Activated T-helper 9 cell treated with anti-CD3 and anti-CD28 coated beads, Interleukin-2, amount 50 U/mL, for 16 hours (primary cell): ENCODE measurements around the gene SORBS2.

Experiments
- DNase-seq: peaks from one replicate; pipeline ENCODE4 v3.0.0-alpha.2; 2020; ENCODE audit warnings: low read depth

The SORBS2 gene

DNA sequence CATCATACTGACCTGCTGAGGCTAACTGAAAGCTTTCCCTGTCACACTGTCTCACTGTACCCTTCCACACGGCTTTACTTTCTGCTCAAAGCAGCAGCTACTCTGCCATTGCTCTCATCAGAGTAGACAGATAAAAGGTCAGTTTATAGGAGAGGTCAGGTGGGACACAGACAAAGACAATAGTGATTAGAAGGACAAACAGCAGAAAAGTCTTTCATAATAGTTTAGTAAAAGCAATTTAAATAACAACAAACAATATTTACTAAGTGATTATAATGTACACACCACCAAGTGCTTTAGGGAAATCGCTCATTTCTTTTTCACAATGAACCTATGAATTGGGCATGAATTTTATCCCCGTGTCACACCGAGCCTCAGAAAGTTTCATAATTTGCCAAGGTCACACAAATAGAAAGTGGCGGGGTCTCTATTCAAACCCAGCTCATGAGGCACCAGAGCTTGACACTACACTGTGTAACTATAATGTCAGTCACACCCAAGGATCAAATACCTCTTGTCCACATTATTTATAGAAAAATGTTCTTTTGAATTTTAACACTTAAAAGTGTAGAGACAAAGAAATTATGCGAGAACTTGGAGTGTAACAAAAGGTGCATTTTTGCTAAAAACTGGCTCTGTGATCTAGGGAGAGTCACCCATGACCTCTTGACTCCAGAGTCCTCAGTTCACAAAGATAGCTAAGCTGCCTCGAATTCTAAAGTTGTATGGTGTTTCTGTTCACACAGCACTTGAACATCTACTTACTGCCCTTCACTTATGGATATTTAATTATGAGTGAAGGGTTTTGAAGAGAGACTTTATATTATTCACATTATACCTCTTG is 24.5 kb upstream of the SORBS2 start:
- DNase-seq: no peak

DNA sequence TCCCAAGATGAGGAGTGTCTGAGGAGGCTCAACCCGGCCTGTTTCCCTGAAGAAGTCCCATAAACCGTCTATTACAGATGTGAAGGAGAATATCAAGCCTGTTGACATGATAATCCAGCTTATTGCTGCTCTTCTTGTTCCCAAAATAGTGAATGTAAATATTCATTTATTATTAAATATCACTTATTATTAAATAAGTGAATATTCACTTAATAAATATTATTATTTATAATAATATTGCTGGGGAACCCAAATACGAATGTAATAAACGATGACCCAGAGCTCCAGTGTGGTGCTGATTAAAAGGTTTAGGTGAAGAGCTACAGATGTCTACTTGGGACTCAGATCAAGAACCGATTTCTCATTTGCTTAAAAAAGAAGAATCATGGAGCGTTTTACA is 23.8 kb upstream of the SORBS2 start:
- DNase-seq: no peak

DNA sequence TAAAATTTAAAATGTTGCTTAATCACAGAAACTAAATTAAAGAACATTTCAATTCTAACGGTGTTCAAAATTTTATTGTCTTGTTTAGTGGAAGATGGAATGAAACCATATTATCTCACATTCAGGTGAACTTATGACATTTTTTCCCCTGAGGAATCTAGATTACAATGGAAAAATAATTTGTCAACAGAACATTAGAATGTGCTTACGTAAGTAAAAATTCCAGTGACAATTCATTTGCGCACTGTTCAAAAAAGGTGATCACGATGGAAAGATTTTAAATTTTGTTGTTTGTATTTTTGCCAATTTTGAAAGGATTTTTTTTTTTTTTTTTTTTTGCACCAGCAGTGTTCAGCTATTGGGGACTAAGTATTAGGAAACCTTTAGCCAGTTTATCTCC is 23.3 kb upstream of the SORBS2 start:
- DNase-seq: no peak

GRCh38 chr4:185834778-185835177 is 22.8 kb upstream of the SORBS2 start:
- DNase-seq: no peak

DNA sequence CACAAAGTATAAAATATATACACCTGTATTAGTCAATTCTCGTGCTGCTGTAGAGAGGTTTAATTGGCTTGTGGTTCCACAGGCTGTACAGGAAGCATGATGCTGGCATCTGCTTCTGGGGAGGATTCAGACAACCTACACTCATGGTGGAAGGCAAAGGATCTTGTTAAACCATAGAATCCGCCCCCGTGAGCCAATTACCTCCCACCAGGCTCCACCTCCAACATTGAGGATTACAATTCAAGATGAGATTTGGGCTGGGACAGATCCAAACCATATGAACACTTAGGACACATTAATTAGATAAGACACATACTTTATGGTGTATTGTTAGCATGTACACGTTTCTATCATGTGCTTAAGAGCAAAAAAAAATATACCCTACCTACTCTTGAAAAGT is 22.1 kb upstream of the SORBS2 start:
- no peak for DNase-seq

- no peak for DNase-seq
These were observed 21.1 kb upstream of the SORBS2 start for GRCh38 chr4:185833055-185833598.

DNA sequence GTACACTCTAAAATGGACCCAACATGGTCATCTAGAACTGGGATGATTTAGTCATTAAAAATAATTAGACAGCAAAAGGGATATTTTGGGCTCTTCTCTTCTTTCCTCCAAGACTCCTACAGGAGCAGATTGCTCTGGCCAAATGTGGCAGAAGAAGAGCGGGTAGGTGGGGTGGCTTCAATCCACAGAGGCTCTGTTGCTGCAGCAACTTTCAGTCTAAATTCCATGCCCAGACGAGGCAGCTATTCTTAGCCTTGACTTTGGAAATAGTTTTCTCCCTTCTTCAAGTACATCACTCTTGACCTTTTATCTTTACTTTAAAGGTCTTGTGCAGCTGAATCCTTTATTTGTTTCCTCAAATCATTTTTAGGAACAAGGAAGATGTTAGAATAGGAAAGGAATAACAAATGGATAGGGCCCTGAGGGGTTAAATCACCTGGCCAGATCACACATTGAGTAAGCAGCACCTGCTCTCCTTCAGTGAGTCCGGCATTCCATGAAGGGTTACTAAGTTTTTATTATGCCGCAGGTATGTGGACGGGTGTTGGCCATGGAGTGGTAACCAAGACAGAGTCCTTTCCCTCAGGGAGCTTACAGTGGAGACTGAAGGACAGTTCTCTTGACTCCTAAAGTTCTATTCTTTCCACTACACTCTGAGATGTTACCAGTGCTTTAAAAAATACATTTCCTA is 19.3 kb upstream of the SORBS2 start:
- no peak for DNase-seq

DNA sequence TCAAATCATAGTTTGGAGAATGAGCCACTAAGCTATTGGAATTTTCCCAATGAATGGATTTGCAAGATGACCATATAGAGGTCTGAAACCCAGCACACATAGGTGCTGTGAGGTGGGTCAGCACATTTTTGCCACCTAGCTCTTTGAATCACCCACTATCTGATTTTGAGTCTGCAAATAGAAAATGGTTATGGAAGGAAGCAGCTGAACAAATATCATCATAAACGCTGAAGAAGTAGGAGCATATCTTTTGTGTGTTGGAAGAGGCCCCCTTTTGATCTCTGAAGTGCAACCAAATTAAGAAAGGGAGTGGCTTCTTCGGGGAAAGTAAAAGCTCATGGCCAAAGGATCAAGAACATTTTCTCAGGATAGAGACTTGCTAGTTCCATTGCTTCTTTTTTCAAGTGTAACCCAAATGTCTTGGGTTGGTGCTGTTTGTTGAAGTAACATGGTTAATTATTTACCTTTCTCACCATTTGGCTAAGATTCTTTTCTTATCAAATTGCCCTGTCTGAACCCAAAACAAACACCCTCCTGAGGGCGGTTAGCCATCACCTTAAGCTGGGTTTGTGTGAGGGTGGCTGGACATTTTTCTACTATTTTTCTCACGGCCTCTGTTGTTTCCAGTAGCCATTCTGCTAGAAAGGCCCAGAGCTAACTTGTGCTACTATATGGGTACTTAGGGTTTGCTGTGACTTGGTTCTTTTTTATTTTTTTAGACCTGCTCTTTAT is 18.4 kb upstream of the SORBS2 start:
- DNase-seq: no peak

GRCh38 chr4:185826381-185826780 is 14.4 kb upstream of the SORBS2 start:
- DNase-seq: no peak

DNA sequence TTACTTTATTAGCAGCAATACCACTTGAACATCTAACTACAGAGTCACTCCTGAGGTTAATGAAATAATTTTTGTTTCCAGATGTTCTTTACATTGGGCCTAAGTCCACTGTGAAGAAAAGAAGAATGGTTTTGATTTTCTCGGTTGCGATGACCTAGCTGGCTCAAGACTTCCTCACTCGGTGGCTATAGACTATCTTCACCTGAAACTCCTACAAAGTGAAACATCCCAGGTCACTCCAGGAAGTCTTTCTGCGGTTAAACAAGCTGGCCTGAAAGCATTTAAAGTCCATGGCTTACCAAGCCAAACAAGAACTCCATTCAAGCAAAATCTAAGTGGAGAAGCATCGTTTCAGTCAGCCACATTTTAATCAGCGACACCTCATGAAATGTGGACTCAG is 13.7 kb upstream of the SORBS2 start:
- DNase-seq: no peak

DNA sequence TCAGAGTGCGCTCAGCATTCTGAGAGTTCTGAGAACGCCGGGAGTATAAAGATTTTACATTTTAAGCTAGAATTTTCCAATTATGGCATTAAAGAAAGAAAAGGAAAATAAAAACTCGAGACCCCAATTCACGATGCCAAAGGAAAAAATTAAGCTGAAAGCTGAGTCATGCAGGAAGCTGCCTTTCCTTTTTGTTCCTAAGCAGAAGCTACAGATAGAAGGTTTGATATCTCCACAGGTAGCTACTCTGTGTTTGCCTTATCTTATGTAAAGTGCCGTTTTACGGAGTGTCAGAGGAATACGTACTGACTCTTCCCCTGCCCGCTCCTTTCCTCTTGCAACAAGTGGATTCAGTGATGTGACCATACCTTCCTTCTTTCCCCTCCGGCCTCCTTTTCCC is 10.8 kb upstream of the SORBS2 start:
- DNase-seq: no peak

- DNase-seq: no peak
These were observed 9.0 kb upstream of the SORBS2 start for GRCh38 chr4:185821029-185821419.

- no peak for DNase-seq
These were observed 8.4 kb upstream of the SORBS2 start for GRCh38 chr4:185820146-185821028.

DNA sequence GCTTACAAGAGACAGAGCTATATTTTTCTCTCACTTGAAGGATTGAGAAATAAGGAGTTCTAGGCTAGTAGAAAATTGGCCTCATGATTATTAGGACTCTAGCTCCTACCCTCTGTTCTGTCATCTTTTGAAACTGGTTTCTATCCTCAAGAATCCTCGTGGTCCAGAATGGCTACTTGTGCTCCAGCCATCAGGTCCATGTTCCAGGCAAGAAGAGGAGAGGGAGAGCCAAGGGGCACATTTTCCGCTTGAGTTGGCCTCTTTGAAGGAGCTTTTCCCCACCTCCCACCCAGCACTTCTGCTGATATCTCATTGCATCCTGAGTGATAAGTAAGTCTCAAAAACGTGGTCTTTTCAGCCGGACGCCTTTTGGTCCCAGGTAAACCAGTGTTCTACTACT is 7.2 kb upstream of the SORBS2 start:
- DNase-seq: no peak

DNA sequence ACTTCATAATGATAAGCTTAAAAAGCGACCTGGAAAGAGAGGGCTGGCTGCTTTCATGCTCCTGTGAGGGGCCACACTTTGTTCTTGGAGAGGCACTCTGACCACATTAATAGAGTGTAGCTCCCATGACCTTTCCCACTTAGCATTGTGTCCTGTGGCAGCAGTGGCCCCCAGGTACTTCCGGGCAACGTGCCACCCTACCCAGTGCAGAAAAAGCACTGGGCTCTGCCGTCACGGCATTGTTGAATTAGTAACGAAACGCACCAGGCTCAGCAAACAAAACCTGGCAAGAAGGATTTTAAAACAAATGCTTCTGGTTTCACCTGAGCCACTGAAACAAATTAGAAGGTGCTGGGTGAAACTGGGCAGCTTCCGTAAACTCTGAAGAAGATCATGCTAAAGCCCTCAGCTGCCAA is 5.4 kb upstream of the SORBS2 start:
- DNase-seq: no peak

DNA sequence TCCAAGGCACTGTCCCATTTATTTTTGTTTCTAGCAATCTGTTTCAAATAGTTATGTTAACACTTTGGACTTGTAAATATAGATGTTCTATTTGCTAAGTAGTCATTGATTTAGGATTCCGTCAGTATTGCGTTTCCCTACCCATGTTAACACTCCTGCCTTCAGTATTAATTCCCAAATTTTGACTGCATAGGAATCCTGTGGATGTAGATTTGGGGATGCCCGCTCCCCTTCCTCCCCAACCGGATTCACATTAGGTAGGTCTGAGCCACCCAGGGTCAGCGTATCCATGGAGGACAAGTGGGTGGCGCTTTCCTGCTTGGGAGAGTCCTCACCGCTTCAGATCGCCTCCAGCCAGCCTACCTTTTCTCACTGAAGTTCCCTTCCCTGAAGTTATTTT is 1.1 kb upstream of the SORBS2 start:
- DNase-seq: no peak

GRCh38 chr4:185810746-185811508 is 1.1 kb downstream of the SORBS2 start:
- no peak for DNase-seq

DNA sequence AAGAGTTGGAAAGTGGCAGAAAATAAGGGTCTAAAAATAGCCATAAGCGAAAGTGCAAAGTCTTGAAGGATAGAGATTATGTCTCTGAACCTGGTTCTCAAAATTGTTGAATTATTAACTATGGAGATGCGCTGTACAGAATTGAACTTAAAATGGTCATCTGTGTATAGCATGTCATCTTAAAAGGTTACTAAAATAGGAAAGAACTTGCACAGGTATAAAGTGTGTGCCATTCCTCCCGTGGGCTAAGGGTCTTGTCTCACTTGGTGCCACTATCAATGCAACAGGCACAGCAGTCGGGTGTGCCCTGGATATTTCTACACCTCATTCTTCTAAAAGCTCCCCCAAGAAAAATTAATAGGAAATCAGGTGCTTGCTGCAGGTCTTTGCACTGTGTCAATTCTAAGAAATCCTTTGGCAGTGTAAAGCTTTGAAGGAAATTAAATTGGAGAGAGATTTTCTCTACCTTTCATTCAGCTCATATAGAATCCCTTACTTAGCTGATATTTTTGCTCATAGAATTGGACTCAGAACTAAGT is 2.4 kb downstream of the SORBS2 start:
- DNase-seq: no peak

GRCh38 chr4:185809121-185809520 is 2.9 kb downstream of the SORBS2 start:
- no peak for DNase-seq

- no peak for DNase-seq
These were observed 6.0 kb downstream of the SORBS2 start for GRCh38 chr4:185805979-185806378.
